DOHH2 (cell line): ENCODE data around the gene ATAD2B.

Experiments
- H3F3A ChIP-seq: fragments of 200-600 bp; sonication (generic), shearing (Covaris generic); 2 replicates; pipeline ENCODE4 v1.6.0; 2016; ENCODE audit warnings: antibody characterized with exemption, mild to moderate bottlenecking; ENCODE audit not compliant: control insufficient read depth, insufficient read depth
- H3K27ac ChIP-seq: fragments of 200-600 bp; sonication (generic); 2 replicates; pipeline ENCODE4 v1.5.1; 2014; ENCODE audit warnings: low read depth, mild to moderate bottlenecking, low read length, moderate library complexity
- H3K27me3 ChIP-seq: fragments of 200-600 bp; sonication (generic); 2 replicates; pipeline ENCODE4 v1.6.1; 2014; ENCODE audit warnings: mild to moderate bottlenecking, low read length, mixed read lengths; ENCODE audit not compliant: control insufficient read depth
- H3K36me3 ChIP-seq: fragments of 200-600 bp; sonication (generic); 2 replicates; pipeline ENCODE4 v1.6.1; 2014; ENCODE audit warnings: mild to moderate bottlenecking, low read length, moderate library complexity, mixed read lengths; ENCODE audit not compliant: control insufficient read depth
- H3K4me1 ChIP-seq: fragments of 200-600 bp; sonication (generic); 2 replicates; pipeline ENCODE4 v1.6.1; 2014; ENCODE audit warnings: mild to moderate bottlenecking, low read length, mixed read lengths; ENCODE audit not compliant: control insufficient read depth
- H3K4me2 ChIP-seq: fragments of 200-600 bp; sonication (generic); 2 replicates; pipeline ENCODE4 v1.6.0; 2014; ENCODE audit warnings: mild to moderate bottlenecking, low read length, moderate library complexity
- H3K4me3 ChIP-seq: fragments of 200-600 bp; sonication (generic); 2 replicates; pipeline ENCODE4 v1.5.1; 2014; ENCODE audit warnings: mild to moderate bottlenecking, low read length, mixed read lengths
- H3K79me2 ChIP-seq: fragments of 200-600 bp; sonication (generic); 2 replicates; pipeline ENCODE4 v1.6.1; 2014; ENCODE audit warnings: mild to moderate bottlenecking, low read length, mixed read lengths; ENCODE audit not compliant: control insufficient read depth
- H3K9me2 ChIP-seq: fragments of 200-600 bp; sonication (generic); replicated peaks from 2 replicates; pipeline ENCODE4 v1.6.1; 2014; ENCODE audit warnings: mild to moderate bottlenecking, low read length, mixed read lengths; ENCODE audit not compliant: control insufficient read depth
- H3K9me3 ChIP-seq: fragments of 200-600 bp; sonication (generic); 2 replicates; pipeline ENCODE4 v1.6.1; 2014; ENCODE audit warnings: antibody characterized with exemption, low read length, mixed read lengths; ENCODE audit not compliant: control insufficient read depth, insufficient read depth
- H4K20me1 ChIP-seq: fragments of 200-600 bp; sonication (generic); 2 replicates; pipeline ENCODE4 v1.6.0; 2014; ENCODE audit warnings: low read depth, mild to moderate bottlenecking, antibody characterized with exemption, low read length, moderate library complexity; ENCODE audit not compliant: control insufficient read depth, insufficient read depth
- EZH2phosphoT487 ChIP-seq: fragments of 200-600 bp; sonication (generic); IDR thresholded peaks from 2 replicates; pipeline ENCODE4 v1.6.1; 2017; ENCODE audit warnings: borderline replicate concordance, mild to moderate bottlenecking, antibody characterized with exemption, low read length, moderate library complexity, mixed read lengths
- TF ChIP-seq, protein P1 (sequence below): fragments of 200-600 bp; sonication (generic); IDR thresholded peaks from one replicate; pipeline ENCODE4 v1.5.1; 2014; ENCODE audit warnings: antibody characterized with exemption, mild to moderate bottlenecking, low read depth, low read length; ENCODE audit not compliant: poor library complexity, severe bottlenecking

The ATAD2B gene

DNA sequence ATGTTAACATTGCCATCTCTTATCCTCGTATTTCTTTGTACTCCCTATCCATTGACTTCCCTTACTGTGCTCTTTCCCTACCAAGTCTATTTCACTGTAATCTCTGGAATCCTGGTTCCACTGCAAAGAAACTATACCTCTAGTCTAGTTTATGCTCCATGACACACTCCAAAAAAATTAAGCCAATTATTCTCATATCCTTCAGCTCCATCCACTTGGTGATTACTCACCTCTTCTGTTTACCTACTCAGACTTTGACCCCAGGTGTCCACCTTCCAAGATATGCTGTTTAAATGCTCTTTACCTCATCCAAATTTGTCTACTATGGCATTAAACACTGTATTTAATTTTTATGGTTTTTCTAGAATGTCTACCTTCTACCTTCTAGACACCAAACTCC lies 137.9 kb downstream of the ATAD2B start:
- H3K27me3 ChIP-seq = no peaks in the 10 kb centered on the region
- H3K9me3 ChIP-seq = no peaks in the 10 kb centered on the region
- no peaks in the 10 kb centered on the region for H3K9me2 ChIP-seq
- H3K36me3 ChIP-seq = peaks cover 11% of the 10 kb centered on the region
- no peak overlapping the region for H3K27ac ChIP-seq
- H3F3A ChIP-seq = no peaks in the 10 kb centered on the region
- H3K79me2 ChIP-seq = no peaks in the 10 kb centered on the region
- no peak overlapping the region for H3K4me2 ChIP-seq
- TF ChIP-seq EZH2phosphoT487 = no peak
- TF ChIP-seq, protein P1, sequence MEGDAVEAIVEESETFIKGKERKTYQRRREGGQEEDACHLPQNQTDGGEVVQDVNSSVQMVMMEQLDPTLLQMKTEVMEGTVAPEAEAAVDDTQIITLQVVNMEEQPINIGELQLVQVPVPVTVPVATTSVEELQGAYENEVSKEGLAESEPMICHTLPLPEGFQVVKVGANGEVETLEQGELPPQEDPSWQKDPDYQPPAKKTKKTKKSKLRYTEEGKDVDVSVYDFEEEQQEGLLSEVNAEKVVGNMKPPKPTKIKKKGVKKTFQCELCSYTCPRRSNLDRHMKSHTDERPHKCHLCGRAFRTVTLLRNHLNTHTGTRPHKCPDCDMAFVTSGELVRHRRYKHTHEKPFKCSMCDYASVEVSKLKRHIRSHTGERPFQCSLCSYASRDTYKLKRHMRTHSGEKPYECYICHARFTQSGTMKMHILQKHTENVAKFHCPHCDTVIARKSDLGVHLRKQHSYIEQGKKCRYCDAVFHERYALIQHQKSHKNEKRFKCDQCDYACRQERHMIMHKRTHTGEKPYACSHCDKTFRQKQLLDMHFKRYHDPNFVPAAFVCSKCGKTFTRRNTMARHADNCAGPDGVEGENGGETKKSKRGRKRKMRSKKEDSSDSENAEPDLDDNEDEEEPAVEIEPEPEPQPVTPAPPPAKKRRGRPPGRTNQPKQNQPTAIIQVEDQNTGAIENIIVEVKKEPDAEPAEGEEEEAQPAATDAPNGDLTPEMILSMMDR = no peak
- peaks cover 18% of the 10 kb centered on the region for H3K4me1 ChIP-seq
- no peaks in the 10 kb centered on the region for H4K20me1 ChIP-seq
- no peak overlapping the region for H3K4me3 ChIP-seq

DNA sequence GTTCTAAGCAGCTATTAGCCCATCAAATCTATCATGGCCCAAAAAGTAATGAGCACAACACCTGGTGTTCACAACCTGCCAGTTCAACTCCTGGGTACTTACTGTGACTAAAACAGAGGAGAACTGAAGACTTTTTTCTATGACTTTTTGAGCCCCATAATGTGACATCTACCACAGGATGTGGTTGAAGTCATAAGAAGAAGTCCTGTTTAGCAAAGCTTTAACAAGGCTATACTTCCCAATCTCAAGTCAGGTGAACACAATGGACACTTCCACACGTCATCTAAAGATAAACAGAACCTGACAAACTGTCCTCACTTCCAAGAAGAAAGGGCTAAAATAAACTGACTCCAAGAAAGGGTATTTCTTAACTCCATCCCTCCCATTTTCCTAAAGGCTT lies 138.8 kb downstream of the ATAD2B start:
- H3K27me3 ChIP-seq = no peaks in the 10 kb centered on the region
- H3K36me3 ChIP-seq = peaks cover 11% of the 10 kb centered on the region
- no peak overlapping the region for H3K27ac ChIP-seq
- no peaks in the 10 kb centered on the region for H3K9me3 ChIP-seq
- H3K4me2 ChIP-seq = peak overlapping the region; percentile 6; the same call in 1 of the 2 replicates
- H3K4me3 ChIP-seq = no peak overlapping the region
- no peaks in the 10 kb centered on the region for H3K79me2 ChIP-seq
- H3K9me2 ChIP-seq = no peaks in the 10 kb centered on the region
- H4K20me1 ChIP-seq = no peaks in the 10 kb centered on the region
- H3F3A ChIP-seq = no peaks in the 10 kb centered on the region
- TF ChIP-seq EZH2phosphoT487 = no peak
- H3K4me1 ChIP-seq = peaks cover 18% of the 10 kb centered on the region

DNA sequence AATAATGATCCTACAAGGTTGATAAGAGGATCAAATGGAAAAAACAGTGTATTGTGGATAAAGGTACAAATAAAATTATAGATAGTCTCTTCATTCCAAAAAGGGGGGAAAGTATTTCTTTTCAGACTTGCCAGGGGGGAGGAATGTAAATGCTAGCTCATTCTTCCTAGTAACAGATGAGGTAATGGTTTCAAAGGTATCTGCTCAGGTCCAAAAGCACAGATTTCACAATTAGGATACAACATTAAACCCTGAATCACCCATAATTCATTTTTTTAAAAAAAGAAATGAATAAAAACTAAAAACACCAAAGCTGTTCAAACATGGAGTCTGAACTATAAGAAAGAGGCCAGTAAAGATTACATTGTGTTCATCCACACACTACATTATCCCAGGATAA lies 142.0 kb downstream of the ATAD2B start:
- H3K36me3 ChIP-seq = peaks cover 11% of the 10 kb centered on the region
- H3K9me3 ChIP-seq = no peaks in the 10 kb centered on the region
- no peaks in the 10 kb centered on the region for H3K79me2 ChIP-seq
- peaks cover 18% of the 10 kb centered on the region for H3K4me1 ChIP-seq
- H3K4me2 ChIP-seq = no peak overlapping the region
- no peaks in the 10 kb centered on the region for H3K27me3 ChIP-seq
- no peaks in the 10 kb centered on the region for H4K20me1 ChIP-seq
- H3K27ac ChIP-seq = no peak overlapping the region
- no peaks in the 10 kb centered on the region for H3F3A ChIP-seq
- TF ChIP-seq, protein P1 = no peak
- no peak for TF ChIP-seq EZH2phosphoT487
- no peaks in the 10 kb centered on the region for H3K9me2 ChIP-seq
- no peak overlapping the region for H3K4me3 ChIP-seq

DNA sequence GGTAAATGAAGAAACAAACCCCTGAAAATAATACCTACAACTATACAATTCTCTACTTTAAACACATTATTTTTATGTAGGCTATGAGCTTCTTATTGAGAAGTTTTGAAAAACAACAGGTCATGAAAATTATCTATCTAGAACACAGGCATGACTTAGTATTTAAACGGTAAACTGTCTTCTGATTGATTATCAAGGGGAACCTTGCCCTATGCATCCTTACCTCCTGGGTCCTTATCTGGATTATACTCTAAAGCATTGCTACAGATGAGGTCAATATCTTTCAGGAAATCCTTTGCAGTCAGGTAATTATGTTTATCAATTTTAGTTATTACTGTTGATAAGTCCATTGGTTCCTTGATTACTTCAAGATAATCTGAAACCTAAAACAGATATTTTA lies 144.3 kb downstream of the ATAD2B start:
- Histone ChIP-seq H3K27me3 (no peaks in the 10 kb centered on the region), H3K79me2 (no peaks in the 10 kb centered on the region), H3K4me2 (no peak overlapping the region), H3K27ac (no peak overlapping the region), H3K4me1 (peaks cover under 1% of the 10 kb centered on the region; the same call in 1 of the 2 replicates), H3K9me2 (no peaks in the 10 kb centered on the region), H3F3A (no peaks in the 10 kb centered on the region), H3K4me3 (no peak overlapping the region), H3K9me3 (no peaks in the 10 kb centered on the region), H3K36me3 (peaks cover 11% of the 10 kb centered on the region), H4K20me1 (no peaks in the 10 kb centered on the region)
- TF ChIP-seq, protein P1 = no peak
- no peak for TF ChIP-seq EZH2phosphoT487
